NAMALWA (cell line): ENCODE data around the gene TMEM8B.
"Not testable (repeated sequence)": the region's sequence is repeated elsewhere in the genome, so short reads cannot be mapped to it uniquely, and the experiment has no call there.

Experiments used
- DNase-seq: peaks from one replicate; pipeline ENCODE4 v3.0.0-alpha.2; 2015; ENCODE audit warnings: low spot score

The TMEM8B gene

GRCh38 chr9:35864695-35865255, 35.7 kb downstream of the TMEM8B start:
- DNase-seq: no peak

DNA sequence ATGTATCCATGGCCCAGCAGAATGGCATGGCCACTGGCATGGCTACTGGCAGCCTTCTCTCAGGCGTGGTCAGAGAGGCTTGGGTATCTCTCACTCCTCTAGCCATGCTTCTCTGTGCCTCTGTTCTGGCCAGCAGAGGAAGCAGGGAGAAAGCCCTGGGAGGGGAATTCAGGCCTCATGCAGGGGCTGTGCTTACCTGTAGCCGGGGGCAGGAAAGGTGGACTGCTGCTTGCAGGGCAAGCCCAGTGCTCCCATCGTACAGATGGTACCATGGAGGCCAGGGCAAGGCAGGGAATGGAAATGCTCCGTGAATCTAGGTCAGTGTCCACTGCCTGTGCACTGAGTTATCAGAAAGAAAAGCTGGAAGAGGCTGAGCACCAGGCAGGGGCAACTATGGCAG, 38.5 kb downstream of the TMEM8B start:
- no peak for DNase-seq

DNA sequence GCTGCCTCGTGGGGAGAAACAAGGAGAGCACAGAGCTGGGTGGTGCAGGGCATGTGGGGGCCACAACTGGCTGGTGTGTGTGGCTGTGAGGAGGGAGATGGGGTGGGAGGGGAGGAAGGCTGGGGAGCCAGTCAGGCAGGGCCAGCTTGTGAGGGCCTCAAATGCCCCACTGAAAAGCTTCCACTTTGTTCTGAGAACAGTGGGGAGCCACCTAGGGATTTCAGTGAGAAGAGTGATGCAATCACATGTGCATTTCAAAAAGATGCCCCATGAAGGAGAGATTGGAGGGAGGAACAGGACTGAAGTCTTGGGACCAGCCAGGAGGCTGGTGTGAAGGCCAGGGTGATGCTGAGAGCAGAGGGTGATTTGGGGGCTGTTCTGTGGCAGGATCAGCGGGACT, 39.9 kb downstream of the TMEM8B start:
- no peak for DNase-seq

GRCh38 chr9:35869621-35870216, 40.7 kb downstream of the TMEM8B start:
- DNase-seq: no peak

DNA sequence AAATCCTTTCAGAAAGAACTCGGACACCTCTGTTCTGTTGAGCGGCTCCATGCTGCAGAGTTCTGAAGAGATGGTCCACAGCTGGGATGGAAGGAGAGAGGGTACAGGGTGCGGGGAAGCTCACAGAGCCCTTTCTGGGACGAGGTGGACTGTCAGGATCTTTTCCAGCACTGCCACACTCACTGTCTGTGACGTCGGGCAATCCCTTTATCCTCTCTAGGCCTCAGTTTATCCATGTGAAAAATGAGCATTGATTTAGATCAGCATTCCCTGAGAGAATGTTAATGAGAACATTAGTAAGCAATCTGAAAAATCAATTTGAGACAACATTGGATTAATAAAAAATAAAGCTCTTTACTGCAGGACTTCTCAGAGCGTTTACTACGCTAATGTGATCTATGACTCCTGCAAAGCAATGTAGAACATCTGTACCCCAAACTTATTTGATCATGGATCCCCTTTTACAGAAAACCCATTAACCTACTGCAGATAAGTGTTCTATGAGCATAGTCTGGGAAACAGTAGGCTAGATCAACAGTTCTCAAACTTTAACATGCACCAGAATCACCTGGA, 41.4 kb downstream of the TMEM8B start, which contains the start of gene OR13J1:
OR13J1 (minus strand) TSS at position 51 of the 573 bp plus-strand sequence; CDS start at position 51, 0 bp downstream.
- DNase-seq: no peak

DNA sequence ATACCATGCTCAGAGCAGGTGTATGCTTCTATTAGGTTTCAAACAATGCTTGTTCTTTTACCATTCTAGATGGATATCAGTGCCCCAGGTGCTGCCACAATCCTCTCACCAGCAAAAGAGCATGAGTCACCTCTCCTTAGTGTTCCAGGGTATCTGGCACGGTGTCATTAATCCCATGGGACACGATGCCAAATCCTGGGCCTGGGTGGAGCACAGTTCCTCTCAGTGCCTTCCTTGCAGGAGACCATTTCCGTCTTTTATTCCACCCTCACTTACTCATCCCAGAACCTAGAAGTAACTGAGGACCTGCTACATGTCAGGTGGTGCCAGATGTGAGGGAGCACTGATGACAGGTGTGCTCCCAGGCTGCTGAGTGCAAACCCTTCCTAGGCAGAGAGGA, 42.5 kb downstream of the TMEM8B start:
- no peak for DNase-seq

GRCh38 chr9:35872505-35872904, 43.5 kb downstream of the TMEM8B start:
- no peak for DNase-seq

- DNase-seq: peak; percentile 75
Measured at GRCh38 chr9:35882263-35882848, 53.3 kb downstream of the TMEM8B start.

- DNase-seq: no peak
Measured at GRCh38 chr9:35882996-35883395, 54.0 kb downstream of the TMEM8B start.

DNA sequence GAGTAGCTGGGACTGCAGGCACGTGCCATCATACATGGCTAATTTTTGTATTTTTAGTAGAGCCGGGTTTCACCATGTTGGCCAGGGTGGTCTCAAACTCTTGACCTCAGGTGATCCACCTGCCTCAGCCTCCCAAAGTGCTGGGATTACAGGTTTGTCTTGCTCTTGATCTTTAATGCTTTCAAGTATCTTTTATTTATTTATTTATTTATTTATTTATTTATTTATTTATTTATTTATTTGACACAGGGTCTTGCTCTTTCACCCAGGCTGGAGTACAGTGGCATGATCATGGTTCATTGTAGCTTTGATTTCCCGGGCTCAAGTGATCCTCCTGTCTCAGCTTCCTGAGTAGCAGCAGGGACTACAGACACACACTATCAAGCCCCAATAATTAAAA, 55.9 kb downstream of the TMEM8B start:
- DNase-seq: not testable (repeated sequence)

DNA sequence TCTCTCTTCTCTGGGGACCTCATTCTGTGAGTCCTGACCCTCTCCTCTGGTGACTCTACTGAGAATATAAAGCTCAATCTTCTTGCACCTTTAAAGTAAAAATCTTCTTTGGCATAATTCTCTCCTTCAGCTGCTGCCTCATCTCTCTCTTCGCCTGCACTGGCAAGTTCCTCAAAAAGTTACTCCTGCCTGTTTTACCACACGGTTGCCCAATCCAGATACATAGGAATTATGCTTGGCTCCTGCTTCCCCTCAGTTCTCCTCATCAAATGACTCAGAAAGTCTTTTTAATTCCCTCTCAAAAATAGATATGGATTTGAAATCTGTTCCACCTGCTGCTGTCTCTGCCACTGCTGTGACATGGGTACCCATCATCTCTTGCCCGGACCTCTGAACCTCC, 62.6 kb downstream of the TMEM8B start:
- no peak for DNase-seq

DNA sequence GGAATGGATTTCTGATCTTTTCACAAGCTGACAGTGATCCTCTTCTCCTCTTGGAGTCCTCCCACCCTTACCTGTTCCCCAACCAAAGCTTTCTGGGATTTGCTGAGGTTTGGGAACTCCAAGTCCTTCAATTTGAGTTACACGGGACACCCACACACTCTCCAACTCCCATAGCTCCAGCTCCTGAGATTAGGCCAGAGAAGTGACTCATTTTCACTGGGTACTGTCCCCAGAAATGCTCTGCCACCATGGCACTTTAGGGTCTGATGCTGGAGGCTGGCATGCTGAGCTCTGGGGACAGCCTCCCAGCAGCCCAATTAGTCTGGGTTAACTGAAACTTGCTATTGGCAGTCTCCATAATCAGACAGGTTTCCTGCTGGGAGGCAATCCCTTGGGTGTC, 63.0 kb downstream of the TMEM8B start:
- DNase-seq: no peak

DNA sequence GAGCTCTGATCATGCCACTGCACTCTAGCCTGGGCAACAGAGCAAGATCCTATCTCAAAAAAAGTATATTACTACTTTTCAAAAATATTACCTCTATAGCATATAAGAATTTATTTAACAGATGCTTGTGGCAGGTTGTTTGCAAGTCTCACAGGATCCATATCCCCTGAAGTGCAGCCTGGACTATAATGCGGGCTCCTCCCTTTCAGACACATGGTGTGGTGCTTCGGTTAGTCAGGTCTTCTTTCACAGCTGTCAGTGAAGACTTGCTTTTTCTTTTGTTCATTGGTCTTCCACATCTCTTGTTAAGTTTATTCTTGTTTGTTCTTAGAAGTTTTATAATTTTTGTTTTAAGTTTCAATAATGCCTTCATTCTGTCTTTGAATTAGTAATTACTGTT, 67.5 kb downstream of the TMEM8B start:
- no peak for DNase-seq

DNA sequence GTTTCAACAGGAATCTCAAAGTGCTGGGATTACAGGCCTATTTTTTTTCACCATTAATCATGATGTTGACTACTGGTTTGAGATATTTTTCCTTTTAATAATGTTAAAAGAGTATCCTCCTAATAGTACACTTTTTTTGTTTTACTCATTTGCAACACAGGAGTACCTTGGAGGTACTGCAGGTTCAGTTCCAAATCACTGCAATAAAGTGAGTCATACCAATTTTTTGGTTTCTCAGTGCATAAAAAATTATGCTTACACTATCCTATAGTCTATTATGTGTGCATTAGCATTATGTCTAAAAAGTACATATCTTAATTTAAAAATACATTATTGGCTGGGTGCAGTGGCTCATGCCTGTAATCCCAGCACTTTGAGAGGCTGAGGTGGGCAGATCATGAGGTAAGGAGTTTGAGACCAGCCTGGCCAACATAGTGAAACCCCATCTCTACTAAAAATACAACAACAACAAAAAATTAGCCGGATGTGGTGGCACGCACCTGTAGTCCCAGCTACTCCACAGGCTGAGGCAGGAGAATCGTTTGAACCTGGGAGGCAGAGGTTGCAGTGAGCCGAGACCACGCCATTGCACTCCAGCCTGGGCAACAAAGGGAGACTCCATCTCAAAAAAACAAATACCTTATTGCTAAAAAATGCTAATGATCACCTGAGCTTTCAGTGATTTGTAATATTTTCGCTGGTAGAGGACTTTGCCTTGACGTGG, 68.5 kb downstream of the TMEM8B start:
- DNase-seq: not testable (repeated sequence)

- DNase-seq: no peak
Measured at GRCh38 chr9:35898337-35898736, 69.3 kb downstream of the TMEM8B start.

DNA sequence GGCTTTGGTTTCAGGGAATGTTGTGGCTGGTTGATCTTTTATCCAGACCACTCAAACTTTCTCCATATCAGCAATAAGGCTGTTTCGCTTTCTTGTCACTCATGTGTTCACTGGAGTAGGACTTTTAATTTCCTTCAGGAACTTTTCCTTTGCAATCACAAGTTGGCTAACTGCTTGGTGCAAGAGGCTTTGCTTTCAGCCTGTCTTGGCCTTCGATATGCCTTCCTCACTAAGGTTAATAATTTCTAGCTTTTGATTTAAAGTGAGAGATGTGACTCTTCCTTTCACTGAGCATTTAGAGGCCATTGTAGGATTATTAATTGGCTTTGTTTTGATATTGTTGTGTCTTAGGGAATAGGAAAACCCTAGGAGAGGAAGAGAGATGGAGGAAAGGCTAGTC, 70.0 kb downstream of the TMEM8B start:
- DNase-seq: no peak

DNA sequence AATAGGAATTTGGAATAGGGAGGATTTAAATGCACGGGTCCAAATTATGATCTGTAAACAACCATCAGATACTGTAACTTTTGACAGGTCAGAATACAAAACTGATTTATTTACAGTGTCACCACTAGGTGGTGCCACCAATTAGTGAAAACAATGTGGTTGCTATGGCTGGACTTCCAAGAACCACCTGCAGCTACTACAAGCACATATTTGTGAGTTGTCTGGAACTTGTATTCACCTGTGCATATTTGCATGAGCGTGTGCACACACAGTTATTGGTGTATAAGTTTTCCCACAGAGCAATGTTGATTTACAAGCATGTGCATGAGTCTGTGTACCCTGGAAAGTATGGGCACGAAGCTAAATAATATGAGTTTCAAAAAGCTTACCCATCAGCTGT, 74.0 kb downstream of the TMEM8B start:
- DNase-seq: peak; percentile 76

GRCh38 chr9:35904338-35904737, 75.3 kb downstream of the TMEM8B start:
- DNase-seq: no peak

DNA sequence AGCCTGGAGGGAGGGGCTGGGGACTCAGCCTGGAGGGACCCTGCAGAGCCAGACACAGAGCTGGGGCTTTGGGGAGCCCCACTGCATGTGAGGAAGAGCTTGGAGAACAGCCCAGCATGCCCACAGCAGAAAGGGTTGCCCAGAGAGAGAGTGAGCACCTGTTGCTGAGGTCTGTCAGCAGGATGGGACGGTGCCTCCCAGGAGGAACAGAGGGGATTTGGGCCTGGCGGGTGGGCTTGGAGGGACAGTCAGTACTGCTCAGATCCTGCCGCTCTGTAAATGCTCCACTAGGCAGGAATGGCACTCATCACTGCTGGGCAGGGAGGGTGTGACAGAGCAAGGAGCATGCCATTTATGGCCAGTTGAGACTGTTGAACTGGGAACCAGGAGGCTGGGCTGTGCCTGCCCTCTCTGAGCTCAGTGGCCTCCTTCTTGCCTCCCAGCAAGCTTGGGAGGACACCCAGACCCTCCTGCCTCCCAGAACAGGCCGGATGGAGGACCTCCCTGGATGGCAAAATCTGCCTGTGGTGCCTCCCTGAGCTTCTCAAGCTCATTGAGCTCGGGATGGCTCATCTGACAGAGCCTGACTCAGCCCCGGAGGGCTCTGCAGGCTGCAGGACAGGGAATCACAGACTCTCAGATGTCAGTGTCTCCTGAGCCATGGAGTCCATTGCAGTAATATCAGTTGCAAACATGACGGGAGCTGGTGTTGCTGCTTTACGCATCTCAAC, 76.2 kb downstream of the TMEM8B start:
- no peak for DNase-seq

DNA sequence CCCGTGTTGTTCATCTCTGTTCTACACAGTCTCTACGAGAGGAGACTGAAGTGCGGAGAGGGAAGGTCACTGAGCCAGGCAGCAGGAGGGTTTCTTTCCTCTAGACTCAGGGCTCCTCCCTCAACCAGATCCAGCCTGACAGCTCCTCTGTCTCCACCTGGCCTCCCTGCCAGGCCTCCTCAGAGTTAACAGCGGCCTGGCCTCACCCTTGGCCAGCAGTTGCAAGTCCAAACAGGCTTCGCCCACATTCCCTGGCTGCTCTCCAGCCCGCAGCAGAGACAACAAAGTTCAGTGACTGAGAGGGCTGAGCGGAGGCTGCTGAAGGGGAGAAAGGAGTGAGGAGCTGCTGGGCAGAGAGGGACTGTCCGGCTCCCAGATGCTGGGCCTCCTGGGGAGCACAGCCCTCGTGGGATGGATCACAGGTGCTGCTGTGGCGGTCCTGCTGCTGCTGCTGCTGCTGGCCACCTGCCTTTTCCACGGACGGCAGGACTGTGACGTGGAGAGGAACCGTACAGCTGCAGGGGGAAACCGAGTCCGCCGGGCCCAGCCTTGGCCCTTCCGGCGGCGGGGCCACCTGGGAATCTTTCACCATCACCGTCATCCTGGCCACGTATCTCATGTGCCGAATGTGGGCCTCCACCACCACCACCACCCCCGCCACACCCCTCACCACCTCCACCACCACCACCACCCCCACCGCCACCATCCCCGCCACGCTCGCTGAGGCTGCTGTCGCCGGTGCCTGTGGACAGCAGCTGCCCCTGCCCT, 77.1 kb downstream of the TMEM8B start, which contains the start of gene HRCT1:
HRCT1 (plus strand) TSS at position 291 of the 768 bp plus-strand sequence; CDS start at position 377, 86 bp downstream.
- DNase-seq: no peak
